Hypothalamus (tissue), 51 donors: ENCODE data around the gene IGFL2.
A peak's percentile ranks its signal among the peaks of the same experiment; 100 is the strongest.
"Not testable (repeated sequence)": the region's sequence is repeated elsewhere in the genome, so short reads cannot be mapped to it uniquely, and the experiment has no call there.

ENCODE experiments used
- DNase-seq, 51 donors: peaks; one replicate each; lab custom pipeline; 2025; lab: John Stamatoyannopoulos, UW

IGFL2 gene

GRCh38 chr19:46141421-46141820 is 6.6 kb upstream of the IGFL2 start:
- no peak for DNase-seq

- DNase-seq, result no peak
Measured at GRCh38 chr19:46142294-46142693, 5.7 kb upstream of the IGFL2 start.

GRCh38 chr19:46144756-46145155 is 3.3 kb upstream of the IGFL2 start:
- DNase-seq, result no peak

GRCh38 chr19:46147166-46147740 is 785 bp upstream of the IGFL2 start:
- no peak for DNase-seq

- no peak for DNase-seq
Measured at GRCh38 chr19:46150606-46151005, 2.6 kb downstream of the IGFL2 start.

- DNase-seq, result no peak
Measured at GRCh38 chr19:46155237-46155636, 7.2 kb downstream of the IGFL2 start.

- no peak for DNase-seq
Measured at GRCh38 chr19:46159418-46160232, 11.6 kb downstream of the IGFL2 start.

- DNase-seq, result no peak
Measured at GRCh38 chr19:46160233-46160775, 12.3 kb downstream of the IGFL2 start.

- DNase-seq, result not testable (repeated sequence)
Measured at GRCh38 chr19:46161642-46162257, 13.7 kb downstream of the IGFL2 start.

- no peak for DNase-seq
Measured at GRCh38 chr19:46162731-46163130, 14.7 kb downstream of the IGFL2 start.

GRCh38 chr19:46173886-46174480 is 25.9 kb downstream of the IGFL2 start:
- no peak for DNase-seq

- DNase-seq, result no peak
Measured at GRCh38 chr19:46176116-46176860, 28.2 kb downstream of the IGFL2 start.

GRCh38 chr19:46179076-46179759 is 31.2 kb downstream of the IGFL2 start:
- DNase-seq, result no peak

- DNase-seq, result peak in 2 of 51 donors; percentile 2 to 9
Measured at GRCh38 chr19:46180701-46181387, 32.8 kb downstream of the IGFL2 start.

- no peak for DNase-seq
Measured at GRCh38 chr19:46181388-46181779, 33.3 kb downstream of the IGFL2 start.

- DNase-seq, result no peak
Measured at GRCh38 chr19:46182476-46182875, 34.4 kb downstream of the IGFL2 start.

- DNase-seq, result not testable (repeated sequence)
Measured at GRCh38 chr19:46184775-46185710, 37.0 kb downstream of the IGFL2 start.

- DNase-seq, result no peak
Measured at GRCh38 chr19:46186101-46186716, 38.2 kb downstream of the IGFL2 start.
